Measurements from ENCODE around the gene GRAMD1B.

DNA sequence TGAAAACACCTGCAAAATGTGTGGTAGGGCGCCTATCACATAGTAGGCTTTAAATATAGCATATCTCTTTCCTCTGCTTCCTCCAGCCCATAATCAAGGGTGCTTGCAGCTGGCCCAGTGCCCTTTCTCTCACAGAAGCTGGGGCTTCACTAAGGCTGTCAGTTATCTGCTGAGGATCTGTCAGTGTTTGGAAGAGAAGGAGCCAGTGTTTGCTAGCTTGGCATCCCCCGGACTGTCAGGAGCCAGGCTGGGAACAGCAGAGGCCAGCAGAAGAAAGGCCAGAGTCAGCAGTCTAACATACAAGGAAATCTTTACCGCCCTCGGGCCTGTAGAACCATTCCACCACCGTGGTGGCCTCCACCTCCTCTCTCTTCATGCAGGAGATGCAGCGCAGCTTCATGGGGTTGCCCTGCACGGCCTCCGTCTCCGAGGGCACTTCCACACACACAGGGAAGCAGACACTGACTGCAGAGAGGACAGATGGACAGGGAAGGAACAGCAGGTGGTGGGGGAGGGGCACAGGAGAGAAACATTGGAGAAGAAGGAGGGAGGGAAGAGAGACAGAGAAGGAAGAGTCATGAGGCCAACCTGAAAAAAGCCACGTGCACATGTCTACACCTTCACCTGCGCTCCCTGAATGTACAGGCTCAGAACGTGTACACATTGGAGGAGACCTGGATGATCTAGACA, 215.4 kb downstream of the GRAMD1B start:
- no peak for TF ChIP-seq POLR2A (IDR thresholded peaks at IDR 0.05; ENCODE audit: low read depth)
- TF ChIP-seq, protein P1, sequence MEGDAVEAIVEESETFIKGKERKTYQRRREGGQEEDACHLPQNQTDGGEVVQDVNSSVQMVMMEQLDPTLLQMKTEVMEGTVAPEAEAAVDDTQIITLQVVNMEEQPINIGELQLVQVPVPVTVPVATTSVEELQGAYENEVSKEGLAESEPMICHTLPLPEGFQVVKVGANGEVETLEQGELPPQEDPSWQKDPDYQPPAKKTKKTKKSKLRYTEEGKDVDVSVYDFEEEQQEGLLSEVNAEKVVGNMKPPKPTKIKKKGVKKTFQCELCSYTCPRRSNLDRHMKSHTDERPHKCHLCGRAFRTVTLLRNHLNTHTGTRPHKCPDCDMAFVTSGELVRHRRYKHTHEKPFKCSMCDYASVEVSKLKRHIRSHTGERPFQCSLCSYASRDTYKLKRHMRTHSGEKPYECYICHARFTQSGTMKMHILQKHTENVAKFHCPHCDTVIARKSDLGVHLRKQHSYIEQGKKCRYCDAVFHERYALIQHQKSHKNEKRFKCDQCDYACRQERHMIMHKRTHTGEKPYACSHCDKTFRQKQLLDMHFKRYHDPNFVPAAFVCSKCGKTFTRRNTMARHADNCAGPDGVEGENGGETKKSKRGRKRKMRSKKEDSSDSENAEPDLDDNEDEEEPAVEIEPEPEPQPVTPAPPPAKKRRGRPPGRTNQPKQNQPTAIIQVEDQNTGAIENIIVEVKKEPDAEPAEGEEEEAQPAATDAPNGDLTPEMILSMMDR (IDR thresholded peaks at IDR 0.05): no peak
- no peak for TF ChIP-seq POLR2AphosphoS5 (IDR thresholded peaks at IDR 0.05)
- no peak for TF ChIP-seq EP300 (IDR thresholded peaks at IDR 0.05)
